ENCODE data around the gene GLI3. TPM values are rescaled to one million over a fixed set of nuclear protein-coding genes. Genes with fewer than 3 reads are reported as not detected.

The GLI3 gene
- total and polyA plus RNA-seq, 2 of the 8 experiments (the other 6 are each of a cell fraction or from before 2014, with no cell fraction given) = 8.0 to 31.1 TPM

DNA sequence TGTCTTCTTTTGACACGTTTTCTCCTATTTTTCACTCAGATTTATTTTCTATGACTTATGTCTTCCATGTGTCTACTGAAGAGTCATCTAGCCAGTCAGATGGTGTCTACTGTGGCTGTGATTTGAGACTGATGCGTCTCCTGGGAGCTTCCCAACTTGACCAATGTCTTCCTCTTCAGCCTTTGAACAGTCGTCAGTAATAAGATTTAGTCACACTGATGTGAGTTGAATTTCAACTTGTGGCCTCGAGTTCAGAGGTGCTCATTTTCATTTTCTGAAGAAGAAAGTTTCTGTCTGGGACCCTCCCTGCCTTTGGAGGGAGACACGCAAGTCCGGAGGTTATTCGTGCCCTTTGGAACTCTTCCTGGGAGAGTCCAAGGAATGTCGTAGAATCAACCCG, 312.2 kb downstream of the GLI3 start:
- no peak overlapping the region for H2AFZ ChIP-seq (ENCODE audit: low read length)
- H3K14ac ChIP-seq (ENCODE audit: insufficient read length) = no peak overlapping the region
- no peaks in the 10 kb centered on the region; a peak in 1 of 7 replicates for H3K4me1 ChIP-seq (replicated peaks in 1 of 4; ENCODE audit: control insufficient read depth in 3 of 4, insufficient read depth in 4 of 4, low read length in 3 of 4)
- 89% methylated on average over 9 of the region's 9 CpGs; no CpG with 5 or more reads in 1 of the 2 experiments for WGBS, 2 experiments (ENCODE audit: extremely low coverage in 1 of 2, insufficient coverage in 1 of 2, insufficient read length in 1 of 2, insufficient replicate concordance in 2 of 2, low coverage in 1 of 2, low lambda C conversion rate in 2 of 2, missing lambda C conversion rate in 1 of 2)
- H3K9me3 ChIP-seq (ENCODE audit: insufficient read depth in 2 of 2, low read depth in 1 of 2, low read length in 1 of 2) = no peaks in the 10 kb centered on the region
- H2BK20ac ChIP-seq (ENCODE audit: low read length) = no peak overlapping the region
- no peak overlapping the region for H4K91ac ChIP-seq (replicated peaks; ENCODE audit: insufficient read length, low read length)
- no peak overlapping the region for H3K4me2 ChIP-seq (ENCODE audit: insufficient read depth in 1 of 2, low read depth in 2 of 2, low read length in 2 of 2)
- H2BK12ac ChIP-seq (ENCODE audit: low read depth, low read length) = no peak overlapping the region
- H3K23ac ChIP-seq (ENCODE audit: insufficient read length) = no peak overlapping the region
- no peak overlapping the region for H2BK120ac ChIP-seq (replicated peaks; ENCODE audit: low read depth, low read length)
- H3K4me3 ChIP-seq (ENCODE audit: extremely low read depth in 1 of 4, insufficient read depth in 2 of 4, low read depth in 3 of 4, low read length in 4 of 4) = no peak overlapping the region
- no peaks in the 10 kb centered on the region for H3K79me1 ChIP-seq (ENCODE audit: low read depth, low read length)
- no peak overlapping the region for H2BK15ac ChIP-seq (ENCODE audit: low read length)
- no peak overlapping the region for H3K18ac ChIP-seq (ENCODE audit: extremely low read depth, low read length)
- no peaks in the 10 kb centered on the region for H3K27me3 ChIP-seq (replicated peaks in 1 of 4; ENCODE audit: control insufficient read depth in 3 of 4, extremely low read depth in 1 of 4, insufficient read depth in 3 of 4, low read length in 3 of 4)
- H3K4ac ChIP-seq (replicated peaks; ENCODE audit: insufficient read length, low read depth, low read length) = no peak overlapping the region
- H3K9ac ChIP-seq (replicated peaks in 1 of 4; ENCODE audit: extremely low read depth in 1 of 4, low read depth in 3 of 4, low read length in 3 of 4) = no peak overlapping the region
- no peaks in the 10 kb centered on the region for H3K79me2 ChIP-seq (ENCODE audit: control insufficient read depth in 1 of 2, insufficient read depth in 2 of 2, low read length in 2 of 2)
- TF ChIP-seq, protein P1, sequence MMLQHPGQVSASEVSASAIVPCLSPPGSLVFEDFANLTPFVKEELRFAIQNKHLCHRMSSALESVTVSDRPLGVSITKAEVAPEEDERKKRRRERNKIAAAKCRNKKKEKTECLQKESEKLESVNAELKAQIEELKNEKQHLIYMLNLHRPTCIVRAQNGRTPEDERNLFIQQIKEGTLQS (IDR thresholded peaks at IDR 0.05; ENCODE audit: insufficient read depth, low read depth, low read length) = no peak
- no peak for TF ChIP-seq HDAC2 (IDR thresholded peaks at IDR 0.05; ENCODE audit: borderline replicate concordance in 1 of 2, low read depth in 2 of 2, low read length in 2 of 2)
- TF ChIP-seq CBX8 (IDR thresholded peaks at IDR 0.05; ENCODE audit: borderline replicate concordance, low read depth, low read length) = no peak
- TF ChIP-seq RXRA (IDR thresholded peaks at IDR 0.05; ENCODE audit: insufficient read depth, low read depth, low read length) = no peak
- no peak for TF ChIP-seq EGR1 (IDR thresholded peaks at IDR 0.05; ENCODE audit: borderline replicate concordance, low read depth, low read length)
- TF ChIP-seq RNF2 (IDR thresholded peaks at IDR 0.05; ENCODE audit: borderline replicate concordance, low read depth, low read length, missing control alignments, poor library complexity, severe bottlenecking) = no peak
- TF ChIP-seq TEAD4 (IDR thresholded peaks at IDR 0.05; ENCODE audit: low read depth, low read length) = no peak
- no peak for TF ChIP-seq EP300 (IDR thresholded peaks at IDR 0.05; ENCODE audit: borderline replicate concordance in 1 of 2, low read depth in 2 of 2, low read length in 2 of 2)
- TF ChIP-seq HDAC6 (IDR thresholded peaks at IDR 0.05; ENCODE audit: low read depth, low read length) = no peak
- TF ChIP-seq SAP30 (IDR thresholded peaks at IDR 0.05; ENCODE audit: insufficient read depth, insufficient replicate concordance, low read length) = no peak
- H4K20me1 ChIP-seq (replicated peaks in 1 of 2; ENCODE audit: control insufficient read depth in 1 of 2, insufficient read depth in 2 of 2, low read length in 2 of 2) = no peaks in the 10 kb centered on the region
- no peak for FAIRE-seq
- H4K5ac ChIP-seq (ENCODE audit: insufficient read length, low read depth, low read length) = no peak overlapping the region
- ChIA-PET CTCF (ENCODE audit: partially characterized antibody) (no interaction called here), POLR2A (ENCODE audit: partially characterized antibody) (no interaction called here)
- H2BK5ac ChIP-seq (ENCODE audit: low read depth, low read length) = no peak overlapping the region
- no peak overlapping the region for H3K27ac ChIP-seq (ENCODE audit: low read depth, low read length)
- H3K56ac ChIP-seq (replicated peaks; ENCODE audit: insufficient read length, low read depth, low read length) = no peak overlapping the region
- H3K36me3 ChIP-seq (ENCODE audit: control insufficient read depth in 2 of 4, insufficient read depth in 4 of 4, low read length in 3 of 4) = no peaks in the 10 kb centered on the region
- H4K8ac ChIP-seq (ENCODE audit: extremely low read depth, insufficient read depth, low read length) = no peak overlapping the region
- H3K23me2 ChIP-seq (ENCODE audit: low read depth, low read length) = no peaks in the 10 kb centered on the region
- no peak for DNase-seq (ENCODE audit: low read depth in 1 of 2, low spot score in 2 of 2)
- H2AK5ac ChIP-seq (ENCODE audit: low read depth, low read length) = no peak overlapping the region
